GM18868 (cell line): ENCODE data around the gene STAG3.
"Not testable (repeated sequence)": the region's sequence is repeated elsewhere in the genome, so short reads cannot be mapped to it uniquely, and the experiment has no call there.

Experiments
- ATAC-seq: cut with Tn5 transposase; IDR thresholded peaks from one replicate; pipeline ENCODE4 v1.9.1; 2021; ENCODE audit warnings: mild to moderate bottlenecking, moderate library complexity; ENCODE audit not compliant: unreplicated experiment

Gene STAG3

GRCh38 chr7:100171840-100172239, 5.9 kb upstream of the STAG3 start:
- ATAC-seq = no peak

GRCh38 chr7:100173806-100174495, 3.8 kb upstream of the STAG3 start:
- ATAC-seq = no peak

GRCh38 chr7:100174582-100174981, 3.1 kb upstream of the STAG3 start:
- ATAC-seq = no peak

- ATAC-seq = no peak
Observed at GRCh38 chr7:100175296-100175935, 2.3 kb upstream of the STAG3 start.

GRCh38 chr7:100176096-100177044, 1.3 kb upstream of the STAG3 start:
- no peak for ATAC-seq

GRCh38 chr7:100180084-100180483, 2.4 kb downstream of the STAG3 start:
- not testable (repeated sequence) for ATAC-seq

GRCh38 chr7:100182616-100183015, 4.9 kb downstream of the STAG3 start:
- ATAC-seq = not testable (repeated sequence)

- ATAC-seq = not testable (repeated sequence)
Observed at GRCh38 chr7:100183090-100183489, 5.4 kb downstream of the STAG3 start.

GRCh38 chr7:100185726-100186125, 8.0 kb downstream of the STAG3 start:
- ATAC-seq = no peak

- no peak for ATAC-seq
Observed at GRCh38 chr7:100189061-100189460, 11.3 kb downstream of the STAG3 start.

GRCh38 chr7:100190048-100190711, 12.5 kb downstream of the STAG3 start:
- ATAC-seq = no peak

- ATAC-seq = no peak
Observed at GRCh38 chr7:100191775-100192174, 14.1 kb downstream of the STAG3 start.

GRCh38 chr7:100192281-100192862, 14.7 kb downstream of the STAG3 start:
- not testable (repeated sequence) for ATAC-seq

GRCh38 chr7:100192969-100193368, 15.3 kb downstream of the STAG3 start:
- no peak for ATAC-seq

GRCh38 chr7:100195222-100195621, 17.5 kb downstream of the STAG3 start:
- no peak for ATAC-seq

GRCh38 chr7:100195901-100196322, 18.2 kb downstream of the STAG3 start:
- peak; percentile 39 for ATAC-seq

- ATAC-seq = no peak
Observed at GRCh38 chr7:100198266-100198665, 20.5 kb downstream of the STAG3 start.

- no peak for ATAC-seq
Observed at GRCh38 chr7:100200693-100201092, 23.0 kb downstream of the STAG3 start.

- ATAC-seq = no peak
Observed at GRCh38 chr7:100204454-100204853, 26.7 kb downstream of the STAG3 start.

GRCh38 chr7:100208911-100209408, 31.2 kb downstream of the STAG3 start:
- peak; percentile 60 for ATAC-seq
